ENCODE measurements around the gene SKI. TPM values are rescaled to one million over a fixed set of nuclear protein-coding genes. Genes with fewer than 3 reads are reported as not detected.
"Not testable (repeated sequence)": the region's sequence is repeated elsewhere in the genome, so short reads cannot be mapped to it uniquely, and the experiment has no call there.

Gene SKI
- polyA plus RNA-seq, 1 donor, result 48.5 TPM

GRCh38 chr1:2259668-2260402 is 31.7 kb downstream of the SKI start:
- DNase-seq, result no peak

GRCh38 chr1:2260470-2260869 is 32.4 kb downstream of the SKI start:
- DNase-seq, result not testable (repeated sequence)

GRCh38 chr1:2260917-2261316 is 32.8 kb downstream of the SKI start:
- no peak for DNase-seq

DNA sequence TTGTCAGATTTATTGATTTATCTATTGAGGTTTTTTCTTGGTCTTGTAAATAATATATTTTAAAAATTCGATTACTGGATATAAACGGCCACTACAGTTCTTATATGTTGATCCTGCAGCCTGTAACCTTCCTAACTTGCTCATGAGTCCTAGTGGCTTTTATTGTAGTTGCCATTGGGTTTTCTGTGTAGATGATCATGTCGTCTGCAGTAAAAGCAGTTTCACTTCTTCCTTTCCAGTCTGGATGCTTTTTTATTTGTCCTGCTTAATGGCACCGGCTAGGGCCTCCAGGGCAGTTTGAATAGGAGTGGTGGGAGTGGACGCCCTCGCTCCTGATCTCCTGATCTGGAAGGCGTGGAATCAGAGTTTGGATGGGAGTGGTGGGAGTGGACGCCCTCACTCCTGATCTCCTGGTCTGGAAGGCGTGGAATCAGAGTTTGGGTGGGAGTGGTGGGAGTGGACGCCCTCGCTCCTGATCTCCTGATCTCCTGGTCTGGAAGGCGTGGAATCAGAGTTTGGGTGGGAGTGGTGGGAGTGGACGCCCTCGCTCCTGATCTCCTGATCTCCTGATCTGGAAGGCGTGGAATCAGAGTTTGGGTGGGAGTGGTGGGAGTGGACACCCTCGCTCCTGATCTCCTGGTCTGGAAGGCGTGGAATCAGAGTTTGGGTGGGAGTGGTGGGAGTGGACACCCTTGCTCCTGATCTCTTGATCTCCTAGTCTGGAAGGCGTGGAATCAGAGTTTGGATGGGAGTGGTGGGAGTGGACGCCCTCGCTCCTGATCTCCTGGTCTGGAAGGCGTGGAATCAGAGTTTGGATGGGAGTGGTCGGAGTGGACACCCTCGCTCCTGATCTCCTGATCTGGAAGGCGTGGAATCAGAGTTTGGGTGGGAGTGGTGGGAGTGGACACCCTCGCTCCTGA is 33.6 kb downstream of the SKI start:
- DNase-seq, result not testable (repeated sequence)

GRCh38 chr1:2266301-2266975 is 38.3 kb downstream of the SKI start:
- DNase-seq, result no peak

DNA sequence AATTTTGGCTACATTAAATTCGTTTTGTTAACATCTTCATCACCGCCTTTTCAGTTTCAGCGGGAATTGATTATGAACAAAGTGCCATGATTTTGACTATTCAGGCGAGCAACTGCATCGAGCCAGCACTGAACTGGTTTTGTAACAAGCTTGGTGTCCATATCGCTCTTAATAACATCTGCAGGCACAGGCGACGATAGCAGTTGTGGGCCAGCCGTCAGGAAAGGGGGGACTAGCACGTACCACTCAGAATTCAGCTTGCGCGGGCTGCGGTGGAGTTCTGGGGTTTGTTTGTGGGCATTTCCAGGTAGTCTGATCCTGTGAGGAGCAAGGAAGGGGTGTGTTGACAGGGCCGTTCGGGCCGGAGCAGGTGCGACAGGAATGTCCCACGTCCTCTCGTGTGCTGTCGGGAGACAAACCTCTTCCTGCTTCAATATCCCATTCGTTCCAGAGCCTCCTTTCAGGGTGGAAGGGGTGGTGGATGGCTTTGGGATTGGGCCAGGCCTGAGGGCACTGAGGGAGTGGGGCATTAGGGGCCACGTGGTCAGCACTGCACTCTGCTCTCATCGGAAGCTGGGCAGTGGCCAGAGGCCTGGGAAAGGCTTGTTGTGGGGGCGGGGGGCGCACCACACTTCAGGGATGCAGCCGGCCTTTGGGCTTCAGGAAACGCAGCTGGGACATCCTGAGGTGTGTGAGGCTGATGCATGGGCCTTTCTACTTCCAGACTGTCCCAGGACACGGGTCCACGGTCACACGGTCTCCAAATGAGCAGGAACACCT is 39.1 kb downstream of the SKI start:
- no peak for DNase-seq

- DNase-seq, result no peak
Measured at GRCh38 chr1:2267862-2268261, 39.7 kb downstream of the SKI start.

DNA sequence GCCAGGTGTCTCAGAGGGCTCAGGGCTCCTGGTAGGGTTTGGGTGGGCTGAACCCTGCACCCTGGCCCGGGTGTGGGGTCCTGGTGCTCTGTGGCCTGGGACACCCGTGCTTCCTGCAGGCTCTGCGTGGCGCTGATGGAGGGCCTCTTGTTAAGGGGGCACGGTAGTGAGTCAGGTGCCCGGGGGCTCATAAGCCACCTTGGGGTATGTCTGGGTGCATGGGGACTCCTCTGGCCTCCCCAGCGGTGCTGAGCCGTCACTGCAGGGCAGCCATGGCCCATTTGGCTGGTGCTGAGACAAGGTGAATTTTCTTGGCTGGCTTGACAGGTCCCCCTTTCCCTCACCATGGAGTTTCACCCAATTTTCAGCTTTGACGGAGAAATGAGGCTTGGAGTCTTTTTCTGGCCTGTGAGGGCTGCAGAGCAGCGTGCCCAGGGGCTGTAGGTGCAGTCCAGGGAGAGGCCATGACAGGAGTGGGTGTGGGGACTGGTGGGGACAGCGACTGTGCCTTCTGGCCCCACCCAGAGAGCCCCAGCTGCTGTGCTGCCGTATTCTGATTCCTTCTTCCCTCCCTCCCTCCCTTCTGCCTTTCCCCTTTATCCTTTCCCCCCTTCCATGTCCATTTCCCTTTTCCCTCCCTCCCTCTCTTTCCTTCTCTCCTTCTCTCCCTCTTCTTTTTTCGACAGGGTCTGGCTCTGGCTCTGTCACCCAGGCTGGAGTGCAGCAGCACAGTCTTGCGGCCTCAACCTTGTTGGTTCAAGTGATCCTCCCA is 40.4 kb downstream of the SKI start:
- DNase-seq, result no peak

- no peak for DNase-seq
Measured at GRCh38 chr1:2269193-2269921, 41.2 kb downstream of the SKI start.

- DNase-seq, result no peak
Measured at GRCh38 chr1:2269922-2270259, 41.8 kb downstream of the SKI start.

DNA sequence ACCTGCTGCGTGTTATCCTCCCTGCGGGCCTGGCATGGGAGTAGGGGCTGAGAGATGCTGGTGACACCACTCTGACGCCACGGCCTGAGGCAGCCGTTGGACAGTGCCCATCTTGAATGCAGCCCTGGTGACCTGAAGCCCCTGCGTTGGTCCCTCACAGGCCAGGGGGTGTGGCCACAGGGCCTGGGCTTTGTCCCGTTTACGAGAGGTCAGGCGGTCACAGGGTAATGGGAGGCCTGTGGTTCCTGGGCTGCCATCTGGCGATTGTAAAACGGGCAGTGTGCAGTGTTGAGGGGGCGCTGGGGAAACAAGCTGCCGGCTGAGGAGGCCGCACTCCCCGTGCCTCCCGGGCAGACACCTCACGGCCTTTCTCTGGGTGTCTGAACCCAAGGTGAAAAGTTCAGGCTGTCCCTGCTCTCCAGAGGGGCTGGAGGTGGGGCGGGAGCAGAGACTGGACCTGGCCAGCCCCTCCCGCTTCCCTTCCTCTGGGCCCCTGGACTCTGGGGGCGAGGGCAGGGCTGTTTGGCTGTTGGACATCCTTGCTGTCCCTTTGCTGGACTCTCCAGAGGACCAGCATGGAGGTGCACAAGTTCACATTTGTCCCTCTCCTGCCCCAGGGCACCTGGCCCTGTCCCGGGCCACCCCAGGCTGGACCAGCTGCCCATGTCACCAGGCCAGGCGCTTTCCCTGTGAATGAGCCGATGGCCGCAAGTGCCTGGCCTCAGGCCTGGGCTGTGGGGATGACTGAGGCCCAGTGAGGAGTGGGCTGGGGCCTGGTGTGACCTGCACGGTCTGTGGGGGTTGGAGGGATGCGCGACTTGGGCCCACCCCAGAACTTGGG is 42.4 kb downstream of the SKI start:
- no peak for DNase-seq

DNA sequence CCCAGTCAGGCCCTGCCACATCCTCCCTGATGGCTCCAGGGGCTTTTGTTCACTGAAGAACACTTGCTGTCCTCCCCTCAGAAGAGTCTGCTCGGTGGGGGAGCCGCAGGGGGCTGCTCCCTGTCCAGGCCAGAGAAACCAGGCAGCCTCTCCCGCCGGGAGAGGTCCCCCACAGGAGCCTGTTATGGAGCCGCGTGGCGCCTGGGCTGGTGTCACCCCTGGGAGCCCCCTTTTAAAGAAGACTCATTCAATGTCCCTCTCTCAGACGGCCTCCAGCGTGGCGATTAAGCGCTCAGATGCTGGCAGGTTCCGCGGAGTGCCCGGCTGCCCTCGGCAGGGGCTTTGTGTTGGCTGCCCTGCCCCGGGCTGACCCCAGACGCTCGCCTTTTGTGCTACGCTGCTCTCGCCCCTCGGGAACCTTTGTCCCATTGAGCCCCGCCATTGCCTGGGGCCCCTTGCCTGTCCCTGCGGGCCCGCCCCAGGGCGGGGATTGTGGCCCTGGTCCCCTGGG is 43.1 kb downstream of the SKI start:
- no peak for DNase-seq

- DNase-seq, result no peak
Measured at GRCh38 chr1:2271841-2272655, 43.9 kb downstream of the SKI start.

- DNase-seq, result no peak
Measured at GRCh38 chr1:2272686-2273400, 44.7 kb downstream of the SKI start.

- DNase-seq, result no peak
Measured at GRCh38 chr1:2273401-2274090, 45.4 kb downstream of the SKI start.

GRCh38 chr1:2274231-2274928 is 46.3 kb downstream of the SKI start:
- DNase-seq, result no peak
